BLaER1 (cell line): Measurements from ENCODE around the gene GAL.
A peak's percentile ranks its signal among the peaks of the same experiment; 100 is the strongest.

Experiments used
- H3K27ac ChIP-seq: shearing (Covaris generic); formaldehyde crosslinking; 2 replicates; pipeline ENCODE4 v1.8.1; 2022
- H3K27me3 ChIP-seq: shearing (Covaris generic); formaldehyde crosslinking; 2 replicates; pipeline ENCODE4 v1.8.1; 2022
- H3K36me3 ChIP-seq: shearing (Covaris generic); formaldehyde crosslinking; 2 replicates; pipeline ENCODE4 v1.8.1; 2022
- H3K4me1 ChIP-seq: shearing (Covaris generic); formaldehyde crosslinking; 2 replicates; pipeline ENCODE4 v1.8.1; 2022
- H3K4me2 ChIP-seq: shearing (Covaris generic); formaldehyde crosslinking; 2 replicates; pipeline ENCODE4 v1.8.1; 2022
- H3K4me3 ChIP-seq: shearing (Covaris generic); formaldehyde crosslinking; 2 replicates; pipeline ENCODE4 v1.8.1; 2022
- H3K9ac ChIP-seq: shearing (Covaris generic); formaldehyde crosslinking; 2 replicates; pipeline ENCODE4 v1.8.1; 2022
- H3K9me3 ChIP-seq: shearing (Covaris generic); formaldehyde crosslinking; 2 replicates; pipeline ENCODE4 v1.8.1; 2022
- H4K20me1 ChIP-seq: shearing (Covaris generic); formaldehyde crosslinking; 2 replicates; pipeline ENCODE4 v1.8.1; 2022
- Cebpa-rat ChIP-seq: shearing (Covaris generic); IDR thresholded peaks from 2 replicates; pipeline ENCODE4 v1.8.1; 2022

GAL gene

GRCh38 chr11:68651208-68651984 lies 32.9 kb upstream of the GAL start:
- Histone ChIP-seq H3K27ac (no peak overlapping the region), H3K27me3 (no peaks in the 10 kb centered on the region), H3K4me3 (no peak overlapping the region), H3K36me3 (no peaks in the 10 kb centered on the region), H3K9ac (no peak overlapping the region), H3K9me3 (peaks cover 32% of the 10 kb centered on the region), H3K4me2 (peak overlapping the region; percentile 60), H3K4me1 (peaks cover 17% of the 10 kb centered on the region), H4K20me1 (no peaks in the 10 kb centered on the region)
- TF ChIP-seq Cebpa-rat, result no peak

- Histone ChIP-seq H3K27ac (no peak overlapping the region; the same call in 1 of the 2 replicates), H4K20me1 (no peaks in the 10 kb centered on the region), H3K4me2 (peak overlapping the region; percentile 60), H3K4me3 (no peak overlapping the region), H3K36me3 (no peaks in the 10 kb centered on the region), H3K9me3 (peaks cover 25% of the 10 kb centered on the region), H3K27me3 (no peaks in the 10 kb centered on the region), H3K4me1 (peaks cover 20% of the 10 kb centered on the region), H3K9ac (no peak overlapping the region)
- no peak for TF ChIP-seq Cebpa-rat
Observed at GRCh38 chr11:68651985-68652682, 32.2 kb upstream of the GAL start.

GRCh38 chr11:68652683-68653156 lies 31.6 kb upstream of the GAL start:
- H3K4me1 ChIP-seq, result peaks cover 25% of the 10 kb centered on the region
- H3K36me3 ChIP-seq, result no peaks in the 10 kb centered on the region
- no peak overlapping the region for H3K4me3 ChIP-seq
- H3K9ac ChIP-seq, result no peak overlapping the region
- H3K9me3 ChIP-seq, result peaks cover 20% of the 10 kb centered on the region
- no peak for TF ChIP-seq Cebpa-rat
- no peaks in the 10 kb centered on the region; the same call in 1 of the 2 replicates for H3K27me3 ChIP-seq
- H3K4me2 ChIP-seq, result peak overlapping the region; percentile 60
- no peak overlapping the region for H3K27ac ChIP-seq
- no peaks in the 10 kb centered on the region for H4K20me1 ChIP-seq

GRCh38 chr11:68653486-68654430 lies 30.6 kb upstream of the GAL start:
- peak overlapping the region; percentile 60 for H3K4me2 ChIP-seq
- H3K27me3 ChIP-seq, result no peaks in the 10 kb centered on the region; the same call in 1 of the 2 replicates
- H3K9me3 ChIP-seq, result peaks cover 20% of the 10 kb centered on the region
- H3K36me3 ChIP-seq, result no peaks in the 10 kb centered on the region
- H3K27ac ChIP-seq, result no peak overlapping the region
- H4K20me1 ChIP-seq, result 0 out of 2 replicates have a peak, but pooled peaks cover 3% of the 10 kb centered on the region
- H3K9ac ChIP-seq, result no peak overlapping the region
- no peak for TF ChIP-seq Cebpa-rat
- no peak overlapping the region for H3K4me3 ChIP-seq
- peaks cover 35% of the 10 kb centered on the region for H3K4me1 ChIP-seq

GRCh38 chr11:68654978-68655377 lies 29.4 kb upstream of the GAL start:
- H3K4me2 ChIP-seq, result no peak overlapping the region
- peaks cover 11% of the 10 kb centered on the region for H4K20me1 ChIP-seq
- H3K4me3 ChIP-seq, result no peak overlapping the region
- TF ChIP-seq Cebpa-rat, result no peak
- no peaks in the 10 kb centered on the region; the same call in 1 of the 2 replicates for H3K27me3 ChIP-seq
- H3K27ac ChIP-seq, result no peak overlapping the region
- peaks cover 47% of the 10 kb centered on the region for H3K4me1 ChIP-seq
- H3K9me3 ChIP-seq, result peaks cover 20% of the 10 kb centered on the region
- H3K9ac ChIP-seq, result no peak overlapping the region
- H3K36me3 ChIP-seq, result no peaks in the 10 kb centered on the region

- no peak for TF ChIP-seq Cebpa-rat
- Histone ChIP-seq H3K27ac (no peak overlapping the region), H3K4me2 (no peak overlapping the region), H4K20me1 (peaks cover 11% of the 10 kb centered on the region), H3K4me3 (no peak overlapping the region), H3K27me3 (no peaks in the 10 kb centered on the region; the same call in 1 of the 2 replicates), H3K36me3 (no peaks in the 10 kb centered on the region), H3K9me3 (peaks cover 20% of the 10 kb centered on the region), H3K9ac (no peak overlapping the region), H3K4me1 (peaks cover 51% of the 10 kb centered on the region)
Observed at GRCh38 chr11:68655406-68655805, 28.9 kb upstream of the GAL start.

GRCh38 chr11:68655806-68656205 lies 28.5 kb upstream of the GAL start:
- Histone ChIP-seq H3K4me3 (no peak overlapping the region), H3K4me1 (peaks cover 55% of the 10 kb centered on the region), H3K36me3 (no peaks in the 10 kb centered on the region), H3K9ac (no peak overlapping the region), H3K9me3 (peaks cover 20% of the 10 kb centered on the region), H3K4me2 (no peak overlapping the region), H4K20me1 (peaks cover 11% of the 10 kb centered on the region), H3K27ac (no peak overlapping the region), H3K27me3 (no peaks in the 10 kb centered on the region; the same call in 1 of the 2 replicates)
- TF ChIP-seq Cebpa-rat, result no peak

- Histone ChIP-seq H3K4me2 (0 out of 2 replicates have a peak overlapping the region, but pooled peaks have one; percentile 7), H3K9ac (no peak overlapping the region), H4K20me1 (peaks cover 11% of the 10 kb centered on the region), H3K4me3 (no peak overlapping the region), H3K4me1 (peaks cover 58% of the 10 kb centered on the region), H3K27me3 (no peaks in the 10 kb centered on the region; the same call in 1 of the 2 replicates), H3K9me3 (peaks cover 24% of the 10 kb centered on the region), H3K36me3 (no peaks in the 10 kb centered on the region), H3K27ac (no peak overlapping the region)
- no peak for TF ChIP-seq Cebpa-rat
Observed at GRCh38 chr11:68657021-68657780, 27.1 kb upstream of the GAL start.

GRCh38 chr11:68658097-68658496 lies 26.2 kb upstream of the GAL start:
- H3K27ac ChIP-seq, result no peak overlapping the region
- H3K9me3 ChIP-seq, result peaks cover 31% of the 10 kb centered on the region
- no peaks in the 10 kb centered on the region; the same call in 1 of the 2 replicates for H3K27me3 ChIP-seq
- peak overlapping the region; percentile 99 for H3K4me2 ChIP-seq
- peaks cover 53% of the 10 kb centered on the region for H3K4me1 ChIP-seq
- H4K20me1 ChIP-seq, result peaks cover 11% of the 10 kb centered on the region
- no peak overlapping the region for H3K4me3 ChIP-seq
- no peak for TF ChIP-seq Cebpa-rat
- no peak overlapping the region for H3K9ac ChIP-seq
- no peaks in the 10 kb centered on the region for H3K36me3 ChIP-seq
